ENCODE measurements around the gene POMGNT1.
"Not testable (repeated sequence)": the region's sequence is repeated elsewhere in the genome, so short reads cannot be mapped to it uniquely, and the experiment has no call there.

Gene POMGNT1

GRCh38 chr1:46236882-46237281 lies 38.6 kb upstream of the POMGNT1 start:
- DNase-seq (ENCODE audit: low read depth, low spot score) = no peak
- TF ChIP-seq, protein P1, sequence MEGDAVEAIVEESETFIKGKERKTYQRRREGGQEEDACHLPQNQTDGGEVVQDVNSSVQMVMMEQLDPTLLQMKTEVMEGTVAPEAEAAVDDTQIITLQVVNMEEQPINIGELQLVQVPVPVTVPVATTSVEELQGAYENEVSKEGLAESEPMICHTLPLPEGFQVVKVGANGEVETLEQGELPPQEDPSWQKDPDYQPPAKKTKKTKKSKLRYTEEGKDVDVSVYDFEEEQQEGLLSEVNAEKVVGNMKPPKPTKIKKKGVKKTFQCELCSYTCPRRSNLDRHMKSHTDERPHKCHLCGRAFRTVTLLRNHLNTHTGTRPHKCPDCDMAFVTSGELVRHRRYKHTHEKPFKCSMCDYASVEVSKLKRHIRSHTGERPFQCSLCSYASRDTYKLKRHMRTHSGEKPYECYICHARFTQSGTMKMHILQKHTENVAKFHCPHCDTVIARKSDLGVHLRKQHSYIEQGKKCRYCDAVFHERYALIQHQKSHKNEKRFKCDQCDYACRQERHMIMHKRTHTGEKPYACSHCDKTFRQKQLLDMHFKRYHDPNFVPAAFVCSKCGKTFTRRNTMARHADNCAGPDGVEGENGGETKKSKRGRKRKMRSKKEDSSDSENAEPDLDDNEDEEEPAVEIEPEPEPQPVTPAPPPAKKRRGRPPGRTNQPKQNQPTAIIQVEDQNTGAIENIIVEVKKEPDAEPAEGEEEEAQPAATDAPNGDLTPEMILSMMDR (IDR thresholded peaks at IDR 0.05; ENCODE audit: low read depth, low read length) = no peak

GRCh38 chr1:46231231-46231630 lies 33.0 kb upstream of the POMGNT1 start:
- DNase-seq (ENCODE audit: low read depth, low spot score); H3K4me3 ChIP-seq (ENCODE audit: low read depth, low read length); in situ Hi-C loops (cut with HindIII; ENCODE audit: low sequenced_read_pairs): not testable (repeated sequence)

More at GRCh38 chr1:46236882-46237281, 38.6 kb upstream of the POMGNT1 start:
- in situ Hi-C loops (cut with HindIII; ENCODE audit: low sequenced_read_pairs) = no loop called here
- no peak overlapping the region for H3K4me3 ChIP-seq (ENCODE audit: low read depth, low read length)

DNA sequence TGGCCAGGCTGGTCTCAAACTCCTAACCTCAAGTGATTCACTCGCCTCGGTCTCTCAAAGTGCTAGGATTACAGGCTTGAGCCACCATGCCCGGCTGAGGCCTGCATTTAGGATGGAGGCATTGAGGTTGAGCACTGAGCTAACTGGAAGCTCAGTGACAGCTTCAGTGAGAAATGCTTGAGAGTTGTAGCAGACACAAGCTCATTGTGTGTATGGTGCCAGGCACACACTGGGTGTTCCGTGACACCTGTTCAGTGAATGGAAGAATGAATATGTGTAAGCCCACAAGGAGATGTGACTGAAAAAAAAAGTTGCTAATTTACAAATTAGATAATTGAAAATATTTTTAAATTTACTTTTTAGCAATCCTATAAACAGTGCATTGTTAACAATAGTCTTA lies 26.7 kb upstream of the POMGNT1 start:
- TF ChIP-seq, protein P1 (IDR thresholded peaks at IDR 0.05; ENCODE audit: low read depth, low read length) = no peak
- H3K4me3 ChIP-seq (ENCODE audit: low read depth, low read length) = no peak overlapping the region
- no peak for DNase-seq (ENCODE audit: low read depth, low spot score)
- in situ Hi-C loops (cut with HindIII; ENCODE audit: low sequenced_read_pairs) = no loop called here

DNA sequence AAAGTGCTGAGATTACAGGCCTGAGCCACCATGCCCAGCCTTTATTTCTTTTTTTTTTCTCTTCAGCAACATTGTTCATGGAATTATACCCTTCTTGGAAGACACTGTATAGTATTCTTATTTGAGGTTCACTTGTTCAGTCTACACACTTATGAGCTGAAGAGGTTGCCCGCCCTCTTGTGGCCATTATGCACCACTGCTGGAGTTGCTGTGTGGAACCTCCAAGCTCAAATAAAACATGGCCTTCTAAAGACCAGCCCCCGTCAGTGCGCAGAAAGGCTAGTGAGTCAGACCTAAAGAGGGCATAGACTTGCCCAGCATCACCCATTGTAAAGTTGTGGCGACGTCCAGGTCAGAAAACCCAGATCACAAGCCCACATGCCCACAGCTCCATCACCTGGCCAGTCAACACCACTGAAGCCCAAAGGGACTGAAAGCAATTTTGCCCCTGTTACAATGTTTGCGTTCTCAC lies 25.3 kb upstream of the POMGNT1 start:
- in situ Hi-C loops (cut with HindIII; ENCODE audit: low sequenced_read_pairs) = no loop called here

DNA sequence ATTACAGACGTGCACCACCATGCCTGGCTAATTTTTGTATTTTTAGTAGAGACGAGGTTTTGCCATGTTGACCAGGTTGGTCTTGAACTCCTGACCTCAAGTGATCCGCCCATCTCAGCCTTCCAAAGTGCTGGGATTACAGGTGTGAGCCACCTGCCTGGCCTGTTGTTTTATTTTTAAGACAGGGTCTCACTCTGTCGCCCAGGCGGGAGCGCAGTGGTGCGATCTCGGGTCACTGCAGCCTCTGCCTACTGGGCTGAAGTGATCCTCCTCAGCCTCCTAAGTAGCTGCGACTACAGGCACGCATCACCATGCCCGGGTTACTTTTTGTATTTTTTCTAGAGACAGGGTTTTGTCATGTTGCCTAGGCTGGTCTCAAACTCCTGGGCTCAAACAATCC lies 24.8 kb upstream of the POMGNT1 start:
- DNase-seq (ENCODE audit: low read depth, low spot score); in situ Hi-C loops (cut with HindIII; ENCODE audit: low sequenced_read_pairs); H3K4me3 ChIP-seq (ENCODE audit: low read depth, low read length): not testable (repeated sequence)

More for the DNA sequence above, 25.3 kb upstream of the POMGNT1 start:
- DNase-seq (ENCODE audit: low read depth, low spot score) = peak; percentile 91
- TF ChIP-seq, protein P1 (IDR thresholded peaks at IDR 0.05; ENCODE audit: low read depth, low read length) = peak; percentile 93
- no peak overlapping the region for H3K4me3 ChIP-seq (ENCODE audit: low read depth, low read length)

DNA sequence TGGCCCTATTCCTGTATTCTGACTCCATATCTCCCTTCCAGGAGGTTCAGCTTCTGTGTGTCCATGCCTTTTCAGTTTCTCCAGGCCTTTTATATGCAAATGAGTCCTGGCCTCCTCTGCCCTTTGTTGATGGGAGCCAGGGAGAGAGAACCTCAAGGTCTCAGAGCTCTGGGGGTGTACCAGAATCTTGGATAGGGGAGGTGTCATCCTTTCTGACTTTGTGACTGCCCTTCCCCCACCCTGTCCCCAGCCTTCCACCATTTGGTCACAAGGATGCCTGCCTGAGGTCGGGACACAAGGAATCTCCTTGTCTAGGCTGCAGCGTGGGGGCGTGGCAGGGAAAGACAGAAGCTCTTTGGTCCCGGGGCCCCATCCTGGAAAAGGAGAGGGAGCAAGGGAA lies 23.5 kb upstream of the POMGNT1 start:
- no peak overlapping the region for H3K4me3 ChIP-seq (ENCODE audit: low read depth, low read length)
- TF ChIP-seq, protein P1 (IDR thresholded peaks at IDR 0.05; ENCODE audit: low read depth, low read length) = no peak
- in situ Hi-C loops (cut with HindIII; ENCODE audit: low sequenced_read_pairs) = no loop called here
- no peak for DNase-seq (ENCODE audit: low read depth, low spot score)

GRCh38 chr1:46220808-46221207 lies 22.6 kb upstream of the POMGNT1 start:
- no peak for DNase-seq (ENCODE audit: low read depth, low spot score)
- H3K4me3 ChIP-seq (ENCODE audit: low read depth, low read length) = no peak overlapping the region
- in situ Hi-C loops (cut with HindIII; ENCODE audit: low sequenced_read_pairs) = no loop called here
- TF ChIP-seq, protein P1 (IDR thresholded peaks at IDR 0.05; ENCODE audit: low read depth, low read length) = no peak
